Renal cortex interstitium (tissue), 11 donors: Measurements from ENCODE around the gene PSRC1. TPM values are rescaled to one million over a fixed set of nuclear protein-coding genes. Genes with fewer than 3 reads are reported as not detected.

ENCODE experiments used
- DNase-seq, 11 donors: peaks; one replicate each; pipeline ENCODE4 v3.0.0-alpha.2; 2013; ENCODE audit warnings: low read depth in 9 of 11, low spot score in 4 of 11; ENCODE audit errors: extremely low read depth in 1 of 11
- polyA plus RNA-seq, 3 donors: library from polyadenylated mRNA; unstranded; fragments of 120-200 nt; gene quantifications; one replicate each; pipeline ENCODE4 v1.2.1, GENCODE V29; 2013; ENCODE audit not compliant: insufficient read length in 3 of 3

The PSRC1 gene
- polyA plus RNA-seq, 3 donors = 25.1 to 32.6 (median 27.1) TPM

DNA sequence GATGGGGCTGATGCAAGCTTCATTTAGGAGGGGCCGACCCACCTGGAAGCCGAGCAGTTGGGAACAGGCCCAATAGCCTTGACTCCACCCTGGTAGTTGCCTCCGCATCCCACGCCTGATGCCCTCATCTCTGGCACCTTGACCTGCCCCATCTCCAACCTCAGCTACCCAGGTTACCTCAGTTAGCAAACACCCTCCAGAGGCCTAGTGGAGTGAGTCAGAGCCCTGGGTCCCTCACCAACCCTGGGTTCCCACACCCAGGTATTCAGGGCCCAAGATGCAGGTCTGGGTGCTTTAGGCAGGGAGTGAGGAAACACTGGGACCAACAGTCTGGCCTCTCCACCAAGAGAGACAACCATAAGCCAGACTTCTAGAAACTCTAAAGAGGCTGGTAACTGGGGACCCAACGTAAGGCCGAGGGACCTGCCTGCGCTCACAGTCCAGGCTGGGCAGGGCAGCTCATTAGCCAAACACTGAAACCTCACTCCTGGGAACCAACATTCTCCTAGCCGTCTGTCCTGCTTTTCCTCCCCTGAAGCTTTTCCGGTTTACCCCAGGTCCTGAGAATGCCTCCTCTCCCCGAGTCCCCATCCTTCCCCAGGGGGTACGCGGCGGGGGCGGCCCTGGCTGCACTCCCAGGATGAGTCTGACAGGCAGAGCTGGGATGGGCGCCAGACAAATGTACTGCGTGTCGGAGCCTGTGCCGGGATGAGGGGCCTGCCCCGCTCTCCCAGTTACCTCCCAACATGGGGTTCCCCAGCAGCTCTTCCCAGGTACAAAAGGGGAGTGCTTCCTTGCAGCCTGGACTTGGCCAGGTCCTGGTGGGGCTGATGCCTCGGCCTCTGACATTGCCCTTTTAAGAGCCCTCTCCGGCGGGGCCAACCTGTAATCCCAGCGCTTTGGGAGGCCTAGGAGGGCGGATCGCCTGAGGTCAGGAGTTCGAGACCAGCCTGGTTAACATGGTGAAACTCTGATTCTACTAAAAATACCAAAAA lies 42.5 kb downstream of the PSRC1 start:
- DNase-seq = no peak

DNA sequence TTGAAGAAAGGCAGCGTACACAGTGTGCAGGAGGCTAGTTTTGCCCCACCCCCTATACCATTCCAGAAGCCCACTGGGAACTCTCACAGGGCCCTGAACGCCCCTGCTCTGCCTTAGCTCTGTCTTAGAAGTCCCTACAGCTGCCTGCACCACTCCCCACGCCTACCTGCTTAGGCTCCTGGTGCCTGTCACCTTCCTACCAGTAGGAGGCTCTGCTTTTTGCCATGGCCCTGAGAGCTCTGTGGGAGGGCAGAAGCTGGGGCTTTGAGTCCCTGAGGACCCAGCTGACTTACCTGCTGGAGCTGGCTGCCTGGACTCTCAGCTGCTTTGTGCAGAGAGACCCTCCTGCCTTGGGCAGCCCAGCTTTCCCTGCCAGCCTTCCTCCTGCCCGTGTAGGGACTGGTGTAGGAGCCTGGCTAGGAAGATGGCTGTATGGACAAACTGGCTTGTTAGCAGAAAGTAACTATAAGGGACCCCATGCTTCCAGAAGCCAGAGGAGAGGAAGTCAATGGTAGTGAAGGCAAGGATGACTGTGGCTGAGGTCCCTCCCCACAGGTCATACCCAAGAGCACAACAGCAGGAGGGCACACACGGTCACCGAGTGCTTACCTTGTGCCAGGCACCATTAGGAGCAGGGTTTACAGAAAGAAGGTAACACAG lies 43.4 kb downstream of the PSRC1 start:
- no peak for DNase-seq

DNA sequence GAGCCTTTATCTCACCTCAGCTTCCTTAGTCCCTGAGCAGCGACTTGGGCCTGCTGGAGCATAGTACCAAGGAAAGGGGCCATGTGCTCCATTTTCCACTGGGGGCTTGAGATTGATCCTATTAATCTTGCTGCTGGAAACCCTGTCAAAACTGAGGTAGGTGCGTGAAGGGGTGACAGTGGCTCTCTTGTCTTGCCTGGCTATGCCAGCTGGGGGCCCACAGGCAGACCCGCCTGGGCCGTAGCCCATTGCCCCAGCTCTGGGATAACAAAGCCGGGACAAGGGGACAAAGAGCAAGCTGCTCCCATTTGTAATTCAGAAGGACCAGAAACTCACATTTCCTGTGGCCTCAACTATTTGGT lies 43.9 kb downstream of the PSRC1 start:
- no peak for DNase-seq

DNA sequence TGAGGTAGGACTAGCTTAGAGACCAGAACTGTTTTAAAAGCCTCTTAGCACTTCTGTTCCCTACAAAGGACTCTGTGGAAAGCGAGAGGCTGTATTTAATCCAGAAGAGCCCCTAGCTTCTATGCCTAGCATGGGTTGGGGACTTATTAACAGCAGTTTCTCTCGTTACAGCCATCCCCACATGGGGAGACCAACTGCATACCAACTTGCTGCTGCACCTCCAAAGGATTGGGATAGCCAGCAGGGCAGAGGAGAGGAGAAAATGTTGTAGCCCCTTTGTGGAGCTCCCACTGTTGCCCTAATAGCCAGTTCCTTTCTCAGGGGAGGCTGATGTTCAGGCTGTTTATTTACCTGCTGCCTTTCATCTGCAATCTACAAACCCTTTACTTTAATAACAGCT lies 44.6 kb downstream of the PSRC1 start:
- no peak for DNase-seq

DNA sequence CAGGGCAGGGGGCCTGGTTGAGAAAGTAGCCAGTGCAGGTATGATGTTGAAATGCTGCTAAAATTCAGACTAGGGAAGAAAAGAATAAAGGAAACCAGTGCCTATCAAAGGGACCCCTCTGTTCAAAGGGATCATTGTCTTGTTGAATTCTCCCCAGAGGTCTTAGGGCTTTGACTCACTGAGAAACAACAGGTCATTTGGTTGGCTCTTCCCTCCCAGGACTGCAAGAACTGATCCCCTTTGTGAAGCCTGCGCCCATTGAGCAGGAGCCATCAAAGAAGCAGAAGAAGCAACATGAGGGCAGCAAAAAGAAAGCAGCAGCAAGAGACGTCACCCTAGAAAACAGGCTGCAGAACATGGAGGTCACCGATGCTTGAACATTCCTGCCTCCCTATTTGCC lies 45.4 kb downstream of the PSRC1 start:
- DNase-seq = no peak

DNA sequence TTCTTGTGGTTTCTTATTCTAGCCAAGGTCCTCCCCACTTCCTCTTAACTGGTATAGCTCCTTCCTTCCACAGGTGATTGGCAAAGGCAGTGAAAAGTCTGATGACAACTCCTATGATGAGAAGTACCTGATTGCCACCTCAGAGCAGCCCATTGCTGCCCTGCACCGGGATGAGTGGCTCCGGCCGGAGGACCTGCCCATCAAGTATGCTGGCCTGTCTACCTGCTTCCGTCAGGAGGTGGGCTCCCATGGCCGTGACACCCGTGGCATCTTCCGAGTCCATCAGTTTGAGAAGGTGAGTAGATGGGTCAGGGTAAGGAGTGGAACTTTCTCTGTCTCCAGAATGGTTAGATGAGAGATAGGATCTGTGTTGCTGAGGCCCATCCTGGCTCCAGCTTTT lies 47.8 kb downstream of the PSRC1 start:
- DNase-seq = no peak

DNA sequence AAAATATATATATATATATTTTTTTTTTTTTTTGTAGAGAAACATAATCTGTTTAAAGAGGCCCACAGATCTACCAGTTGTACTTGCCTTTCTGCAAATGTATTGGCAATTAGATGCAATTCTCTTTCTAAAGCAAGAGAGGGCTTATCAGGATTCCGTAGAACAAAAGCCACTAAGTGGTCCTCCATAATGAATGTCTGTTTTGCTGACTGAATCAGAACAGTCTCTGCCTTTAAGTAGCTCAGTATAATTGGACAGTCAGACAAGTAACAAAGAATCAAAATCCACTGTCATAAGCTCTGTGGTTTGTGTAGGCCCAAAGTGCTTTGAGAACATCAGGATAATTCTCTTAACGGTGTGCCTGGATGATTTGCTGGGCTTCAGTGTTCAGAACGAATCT lies 51.9 kb downstream of the PSRC1 start:
- no peak for DNase-seq

Other genes starting within 250 kb of the PSRC1 start
- 10 to 100 TPM; 11.8 to 14.8 (median 12.5) TPM for gene WDR47, start 241.0 kb downstream of the PSRC1 start, polyA plus RNA-seq
- 10 to 100 TPM; 42.5 to 47.9 (median 43.8) TPM for gene TAF13, start 207.1 kb downstream of the PSRC1 start, polyA plus RNA-seq
- gene TMEM167B, start 192.4 kb downstream of the PSRC1 start, polyA plus RNA-seq = 10 to 100 TPM; 39.3 to 40.5 (median 40.4) TPM
- gene ELAPOR1, start 169.0 kb downstream of the PSRC1 start, polyA plus RNA-seq = 1 to 10 TPM; 1.4 to 1.9 (median 1.5) TPM
- 100 to 1,000 TPM; 132 to 148 (median 139) TPM for gene SARS1, start 69.2 kb downstream of the PSRC1 start, polyA plus RNA-seq
- gene CELSR2, start 33.6 kb downstream of the PSRC1 start, polyA plus RNA-seq = 10 to 100 TPM; 25.6 to 39.5 (median 34.9) TPM
- gene MYBPHL, start 23.9 kb upstream of the PSRC1 start, polyA plus RNA-seq = under 1 TPM in 2 of 3 donors, not detected in 1; 0.11 to 0.39 TPM
- gene SORT1, start 114.8 kb upstream of the PSRC1 start, polyA plus RNA-seq = 10 to 100 TPM; 50.9 to 60.4 (median 53.3) TPM
- gene PSMA5, start 143.3 kb upstream of the PSRC1 start, polyA plus RNA-seq = 100 to 1,000 TPM in 2 of 3 donors, 10 to 100 TPM in 1; 96.1 to 128 (median 106) TPM
- 10 to 100 TPM in 2 of 3 donors, 1 to 10 TPM in 1; 8.6 to 15.0 (median 10.8) TPM for gene SYPL2, start 183.4 kb upstream of the PSRC1 start, polyA plus RNA-seq
- 10 to 100 TPM in 2 of 3 donors, 1 to 10 TPM in 1; 9.5 to 13.2 (median 12.3) TPM for gene ATXN7L2, start 200.8 kb upstream of the PSRC1 start, polyA plus RNA-seq
- gene CYB561D1, start 210.9 kb upstream of the PSRC1 start, polyA plus RNA-seq = 10 to 100 TPM in 1 of 3 donors, 1 to 10 TPM in 2; 8.7 to 10.9 (median 9.5) TPM
- gene AMIGO1, start 226.6 kb upstream of the PSRC1 start, polyA plus RNA-seq = 1 to 10 TPM; 6.2 to 8.1 (median 6.7) TPM